ENCODE data around the gene ELAVL3.

ELAVL3 gene

DNA sequence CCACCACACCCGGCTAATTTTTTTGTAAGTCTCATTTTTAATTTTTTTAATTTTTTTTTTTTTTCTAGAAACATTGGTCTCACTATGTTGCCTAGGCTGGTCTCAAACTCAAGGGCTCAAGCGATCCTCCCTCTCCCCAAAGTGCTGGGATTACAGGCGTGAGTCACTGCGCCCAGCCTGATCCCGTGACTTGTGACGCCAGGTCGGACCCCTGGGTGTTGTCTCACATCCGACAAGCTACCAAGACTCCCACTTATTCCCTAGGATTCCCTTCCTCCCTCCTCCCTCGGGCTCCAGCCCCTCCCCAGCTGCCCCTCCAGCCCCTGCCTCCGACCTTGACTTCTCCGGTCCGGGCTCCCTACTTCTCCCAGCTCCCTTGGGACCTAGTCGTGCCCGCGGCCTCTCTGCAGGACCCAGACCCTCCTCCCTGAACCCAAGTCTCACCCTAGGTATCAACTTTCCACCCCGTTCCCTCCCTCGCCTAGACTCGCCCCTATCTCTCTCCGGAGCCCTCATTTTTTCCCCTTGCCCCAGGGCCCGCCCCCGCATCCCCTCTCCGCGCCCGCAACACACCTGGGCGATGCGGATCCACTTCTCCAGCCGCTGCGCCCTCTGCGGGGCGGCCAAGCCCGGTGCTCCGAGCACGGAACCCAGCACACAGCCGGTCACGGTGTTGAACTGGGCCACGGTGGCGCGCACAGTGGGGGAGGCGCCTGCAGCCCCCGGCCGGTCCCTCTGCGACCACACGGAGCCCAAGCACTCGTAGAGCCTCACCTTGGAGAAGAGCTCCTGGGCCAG is 74.8 kb downstream of the ELAVL3 start:
- DNase-seq = peak in 1 of 4 experiments; percentile 20

GRCh38 chr19:11404588-11405222 is 76.1 kb downstream of the ELAVL3 start:
- no peak for DNase-seq

- DNase-seq = no peak
Observed at GRCh38 chr19:11401808-11402543, 78.9 kb downstream of the ELAVL3 start.

All from activated CD4-positive, CD25-positive, alpha-beta regulatory T cell (primary cell).